Ovary (tissue), 3 donors: ENCODE measurements around the gene SHC3.

ENCODE experiments used
- CTCF ChIP-seq, 3 donors: fragments of 450-650 bp in 2 of 3; fragments of 200-600 bp in 1 of 3; IDR thresholded peaks; one replicate each; pipeline versions ENCODE4 v1.5.1 to v1.8.0; 2016 to 2022; ENCODE audit warnings: antibody characterized with exemption in 3 of 3, mild to moderate bottlenecking in 1 of 3
- EP300 ChIP-seq: sonication (generic); formaldehyde crosslinking; IDR thresholded peaks from one replicate; pipeline ENCODE4 v1.6.1; 2017; ENCODE audit warnings: antibody characterized with exemption
- POLR2A ChIP-seq: fragments of 450-650 bp; IDR thresholded peaks from one replicate; pipeline ENCODE4 v1.6.1; 2017; ENCODE audit warnings: antibody characterized with exemption, mild to moderate bottlenecking, moderate library complexity
- donor health status: DM: no; HTN: no; CAD: no.

DNA sequence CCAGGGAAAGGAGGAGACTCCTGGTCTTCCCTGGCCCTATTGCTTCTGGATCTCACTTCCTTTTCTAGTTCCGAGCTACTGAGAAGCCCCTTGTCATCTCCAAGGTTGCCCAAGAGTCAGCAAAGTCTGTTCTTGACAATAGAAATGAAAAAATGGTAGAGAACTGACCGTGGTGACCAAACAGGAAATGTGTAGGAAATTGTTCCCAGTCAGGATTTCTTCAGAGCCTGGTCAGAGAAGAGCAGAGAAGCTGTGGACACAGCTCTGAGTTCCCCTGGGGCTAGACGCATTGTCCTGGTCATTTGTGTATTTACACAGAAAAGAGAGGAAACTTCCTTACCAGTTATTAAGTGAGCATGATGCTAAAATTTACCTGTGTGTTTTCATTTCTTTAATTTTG is 151.7 kb downstream of the SHC3 start:
- no peak for TF ChIP-seq CTCF (IDR thresholded peaks at IDR 0.05)
- no peak for TF ChIP-seq POLR2A
- no peak for TF ChIP-seq EP300
